Activated naive CD4-positive, alpha-beta T cell treated with anti-CD3 and anti-CD28 coated beads for 36 hours (primary cell): ENCODE measurements around the gene BRAF. TPM values are rescaled to one million over a fixed set of nuclear protein-coding genes. Genes with fewer than 3 reads are reported as not detected.
"Not testable (repeated sequence)": the region's sequence is repeated elsewhere in the genome, so short reads cannot be mapped to it uniquely, and the experiment has no call there.

Experiments
- CTCF ChIA-PET: fragments of 350-600 bp; sonication (Branson Sonifier 250); formaldehyde crosslinking; loops from one replicate; lab custom pipeline; 2021; ENCODE audit warnings: antibody characterized with exemption; lab: Charles Lee
- DNase-seq: peaks from one replicate; pipeline ENCODE4 v3.0.0-alpha.2; 2020
- H3K27ac Mint-ChIP-seq: one replicate; pipeline ENCODE4 v1.8.0; 2021; ENCODE audit warnings: mild to moderate bottlenecking, mixed read lengths
- H3K27me3 Mint-ChIP-seq: one replicate; pipeline ENCODE4 v1.8.0; 2021; ENCODE audit warnings: low read depth, mixed read lengths
- H3K36me3 Mint-ChIP-seq: one replicate; pipeline ENCODE4 v1.8.0; 2021; ENCODE audit warnings: low read depth, mixed read lengths
- H3K4me1 Mint-ChIP-seq: one replicate; pipeline ENCODE4 v1.8.0; 2021; ENCODE audit warnings: low read depth, mixed read lengths
- H3K4me3 Mint-ChIP-seq: one replicate; pipeline ENCODE4 v1.8.0; 2021; ENCODE audit warnings: mild to moderate bottlenecking, moderate library complexity, mixed read lengths
- H3K9me3 Mint-ChIP-seq: one replicate; pipeline ENCODE4 v1.8.0; 2021; ENCODE audit warnings: mixed read lengths
- intact Hi-C: fragments of 100-400 bp; cut with micrococcal nuclease; formaldehyde crosslinking; loops from one replicate; pipeline ENCODE4 v1.15.1; 2023
- total RNA-seq, 2 experiments: library from RNA; stranded (reverse); gene quantifications; one replicate each; pipeline ENCODE4 v1.2.3, GENCODE V29; 2021

Gene BRAF
- total RNA-seq, 2 experiments from 2014 or later, result 24.6 to 28.6 TPM

- Mint-ChIP-seq H3K9me3 (peaks cover 2% of the 10 kb centered on the region), H3K27me3 (no peaks in the 10 kb centered on the region), H3K36me3 (no peaks in the 10 kb centered on the region), H3K27ac (no peak overlapping the region), H3K4me1 (peaks cover 5% of the 10 kb centered on the region), H3K4me3 (no peak overlapping the region)
- no peak for DNase-seq
- CTCF ChIA-PET, result interaction anchor here (0.6 to 2.1 kb wide), 4 partner anchors 9 to 118 kb away, joined by 3 to 9 read pairs (median 4); no protein-coding TSS in a partner anchor
- intact Hi-C loops, result loop anchor here (10.0 kb wide), 1 partner anchor 754 kb away; the partner anchor contains the start of gene KDM7A
Measured at GRCh38 chr7:140928491-140929309, 4.0 kb upstream of the BRAF start.

GRCh38 chr7:140927945-140928344 lies 3.2 kb upstream of the BRAF start:
- not testable (repeated sequence) for H3K9me3 Mint-ChIP-seq, H3K27ac Mint-ChIP-seq, DNase-seq, H3K36me3 Mint-ChIP-seq, H3K4me3 Mint-ChIP-seq, H3K4me1 Mint-ChIP-seq, H3K27me3 Mint-ChIP-seq
- intact Hi-C loops, result loop anchor here (10.0 kb wide), 1 partner anchor 753 kb away; the partner anchor contains the start of gene KDM7A
- CTCF ChIA-PET, result interaction anchor here (1.4 to 2.1 kb wide), 2 partner anchors 9 to 117 kb away, joined by 3 to 9 read pairs; no protein-coding TSS in a partner anchor

- CTCF ChIA-PET, result interaction anchor here (0.5 to 2.1 kb wide), 4 partner anchors 8 to 124 kb away, joined by 3 to 9 read pairs (median 3); no protein-coding TSS in a partner anchor
Measured at GRCh38 chr7:140927351-140927750, 2.6 kb upstream of the BRAF start.

GRCh38 chr7:140926021-140926817 lies 1.5 kb upstream of the BRAF start:
- H3K27ac Mint-ChIP-seq, result peak overlapping the region; percentile 27
- peak overlapping the region; percentile 25 for H3K4me3 Mint-ChIP-seq
- peaks cover 2% of the 10 kb centered on the region for H3K9me3 Mint-ChIP-seq
- DNase-seq, result no peak
- intact Hi-C loops, result loop anchor here (10.0 kb wide), 1 partner anchor 751 kb away; the partner anchor contains the start of gene KDM7A
- no peaks in the 10 kb centered on the region for H3K27me3 Mint-ChIP-seq
- H3K4me1 Mint-ChIP-seq, result peaks cover 5% of the 10 kb centered on the region
- CTCF ChIA-PET, result interaction anchor here (0.9 kb wide), 1 partner anchor 21 kb away, joined by 3 read pairs; no protein-coding TSS in a partner anchor
- no peaks in the 10 kb centered on the region for H3K36me3 Mint-ChIP-seq

More at GRCh38 chr7:140927351-140927750, 2.6 kb upstream of the BRAF start:
- H3K4me1 Mint-ChIP-seq, result peaks cover 5% of the 10 kb centered on the region
- H3K27me3 Mint-ChIP-seq, result no peaks in the 10 kb centered on the region
- no peak for DNase-seq
- intact Hi-C loops, result loop anchor here (10.0 kb wide), 1 partner anchor 753 kb away; the partner anchor contains the start of gene KDM7A
- no peaks in the 10 kb centered on the region for H3K36me3 Mint-ChIP-seq
- no peak overlapping the region for H3K27ac Mint-ChIP-seq
- H3K9me3 Mint-ChIP-seq, result peaks cover 2% of the 10 kb centered on the region
- no peak overlapping the region for H3K4me3 Mint-ChIP-seq

GRCh38 chr7:140924019-140924820 lies 509 bp downstream of the BRAF start:
- Mint-ChIP-seq H3K27ac (no peak overlapping the region), H3K4me3 (no peak overlapping the region), H3K4me1 (peaks cover 10% of the 10 kb centered on the region), H3K27me3 (no peaks in the 10 kb centered on the region), H3K9me3 (peaks cover 2% of the 10 kb centered on the region), H3K36me3 (peaks cover 2% of the 10 kb centered on the region)
- intact Hi-C loops, result loop anchor here (1.0 to 10.0 kb wide), 11 partner anchors 22 to 1584 kb away; partner anchors contain the start of genes ADCK2, KDM7A, MRPS33 and RAB19
- DNase-seq, result peak; percentile 77
- CTCF ChIA-PET, result interaction anchor here (1.4 kb wide), 1 partner anchor 113 kb away, joined by 3 read pairs; no protein-coding TSS in a partner anchor

GRCh38 chr7:140923358-140924006 lies 1.2 kb downstream of the BRAF start:
- CTCF ChIA-PET, result interaction anchor here (0.6 kb wide), 1 partner anchor 548 kb away, joined by 4 read pairs; no protein-coding TSS in a partner anchor
- H3K36me3 Mint-ChIP-seq, result peaks cover 2% of the 10 kb centered on the region
- H3K4me3 Mint-ChIP-seq, result no peak overlapping the region
- H3K4me1 Mint-ChIP-seq, result peaks cover 10% of the 10 kb centered on the region
- H3K27me3 Mint-ChIP-seq, result no peaks in the 10 kb centered on the region
- peaks cover 2% of the 10 kb centered on the region for H3K9me3 Mint-ChIP-seq
- H3K27ac Mint-ChIP-seq, result no peak overlapping the region
- intact Hi-C loops, result loop anchor here (1.0 to 10.0 kb wide), 11 partner anchors 21 to 1583 kb away; partner anchors contain the start of genes ADCK2, KDM7A, MRPS33 and RAB19
- DNase-seq, result no peak

GRCh38 chr7:140922741-140923345 lies 1.9 kb downstream of the BRAF start:
- DNase-seq, result no peak
- Mint-ChIP-seq H3K4me1 (peaks cover 16% of the 10 kb centered on the region), H3K27ac (no peak overlapping the region), H3K9me3 (peaks cover 3% of the 10 kb centered on the region), H3K36me3 (peaks cover 2% of the 10 kb centered on the region), H3K27me3 (no peaks in the 10 kb centered on the region), H3K4me3 (no peak overlapping the region)
- intact Hi-C loops, result loop anchor here (5.0 to 10.0 kb wide), 2 partner anchors 521 to 748 kb away; partner anchors contain the start of genes KDM7A and RAB19
- CTCF ChIA-PET, result interaction anchor here (0.6 kb wide), 1 partner anchor 547 kb away, joined by 4 read pairs; no protein-coding TSS in a partner anchor

GRCh38 chr7:140920745-140921144 lies 4.0 kb downstream of the BRAF start:
- Mint-ChIP-seq H3K27ac (no peak overlapping the region), H3K4me1 (peaks cover 30% of the 10 kb centered on the region), H3K4me3 (no peak overlapping the region), H3K36me3 (peaks cover 2% of the 10 kb centered on the region), H3K27me3 (no peaks in the 10 kb centered on the region), H3K9me3 (peaks cover 1% of the 10 kb centered on the region)
- intact Hi-C loops, result loop anchor here (5.0 to 10.0 kb wide), 2 partner anchors 518 to 746 kb away; partner anchors contain the start of genes KDM7A and RAB19
- CTCF ChIA-PET, result no interaction called here
- no peak for DNase-seq

- Mint-ChIP-seq H3K4me3 (no peak overlapping the region), H3K4me1 (peaks cover 43% of the 10 kb centered on the region), H3K36me3 (peaks cover 2% of the 10 kb centered on the region), H3K27me3 (no peaks in the 10 kb centered on the region), H3K27ac (no peak overlapping the region), H3K9me3 (peaks cover 1% of the 10 kb centered on the region)
- CTCF ChIA-PET, result interaction anchor here (0.8 kb wide), 1 partner anchor 58 kb away, joined by 3 read pairs; no protein-coding TSS in a partner anchor
- no peak for DNase-seq
- intact Hi-C loops, result no loop called here
Measured at GRCh38 chr7:140918236-140918635, 6.5 kb downstream of the BRAF start.

GRCh38 chr7:140917258-140917657 lies 7.5 kb downstream of the BRAF start:
- no peak overlapping the region for H3K4me3 Mint-ChIP-seq
- peaks cover 51% of the 10 kb centered on the region for H3K4me1 Mint-ChIP-seq
- no peak overlapping the region for H3K27ac Mint-ChIP-seq
- intact Hi-C loops, result no loop called here
- peaks cover 2% of the 10 kb centered on the region for H3K36me3 Mint-ChIP-seq
- no peaks in the 10 kb centered on the region for H3K27me3 Mint-ChIP-seq
- CTCF ChIA-PET, result interaction anchor here (0.8 kb wide), 2 partner anchors 57 to 107 kb away, joined by 3 read pairs; no protein-coding TSS in a partner anchor
- DNase-seq, result no peak
- peaks cover 1% of the 10 kb centered on the region for H3K9me3 Mint-ChIP-seq
